ENCODE measurements around the gene RPL13A. TPM values are rescaled to one million over a fixed set of nuclear protein-coding genes. Genes with fewer than 3 reads are reported as not detected.

The RPL13A gene
- total RNA-seq, 2 donors from 2014 or later = 2,414 to 3,956 TPM

DNA sequence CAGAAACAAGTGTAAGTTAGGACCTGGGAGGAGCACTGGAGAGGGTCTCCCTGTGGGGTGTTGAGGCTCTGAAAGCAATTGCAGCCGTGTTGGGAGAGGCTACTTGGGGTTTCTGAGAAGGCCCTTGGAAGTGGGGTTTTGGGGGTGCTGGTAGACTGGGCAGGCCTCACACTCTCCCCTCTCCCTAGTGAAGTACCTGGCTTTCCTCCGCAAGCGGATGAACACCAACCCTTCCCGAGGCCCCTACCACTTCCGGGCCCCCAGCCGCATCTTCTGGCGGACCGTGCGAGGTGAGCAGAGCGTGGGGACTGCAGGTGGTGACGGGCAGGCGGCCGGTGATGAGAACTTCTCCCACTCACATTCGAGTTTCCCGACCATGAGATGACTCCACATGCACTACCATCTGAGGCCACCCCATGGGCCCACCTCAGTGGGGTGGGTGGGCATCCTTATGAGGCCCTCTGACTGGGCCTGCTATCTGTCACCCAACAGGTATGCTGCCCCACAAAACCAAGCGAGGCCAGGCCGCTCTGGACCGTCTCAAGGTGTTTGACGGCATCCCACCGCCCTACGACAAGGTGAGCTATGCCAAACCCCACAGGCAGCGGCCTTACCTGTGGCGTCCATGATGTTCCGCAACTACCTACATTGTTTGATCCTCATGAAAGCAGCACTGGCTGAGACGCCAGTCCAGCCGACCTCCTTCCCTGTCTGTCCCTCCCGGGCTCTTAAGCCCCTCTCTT lies 3.0 kb downstream of the RPL13A start:
- intact Hi-C loops (cut with DNase I) = no loop called here
- H3K27me3 ChIP-seq (replicated peaks; ENCODE audit: insufficient read depth) = no peaks in the 10 kb centered on the region
- H3K9me3 ChIP-seq = no peaks in the 10 kb centered on the region
- TF ChIP-seq POLR2AphosphoS5 (IDR thresholded peaks at IDR 0.05) (no peak), CTCF (IDR thresholded peaks at IDR 0.05) (no peak), POLR2A (IDR thresholded peaks at IDR 0.05) (no peak)
- no peak for DNase-seq (ENCODE audit: low spot score)
- H3K4me3 ChIP-seq = no peak overlapping the region
- peak overlapping the region in 1 of 2 donors; percentile 88 for H3K27ac ChIP-seq
- H3K36me3 ChIP-seq = peaks cover 23 to 26% of the 10 kb centered on the region in 2 donors
- H3K4me1 ChIP-seq (replicated peaks) = peaks cover 17% of the 10 kb centered on the region
- 84% methylated on average over 27 of the region's 27 CpGs for WGBS

- Histone ChIP-seq H3K27ac (no peak overlapping the region), H3K27me3 (replicated peaks; ENCODE audit: insufficient read depth) (no peaks in the 10 kb centered on the region), H3K9me3 (no peaks in the 10 kb centered on the region), H3K4me1 (replicated peaks) (peaks cover 17% of the 10 kb centered on the region), H3K4me3 (no peak overlapping the region), H3K36me3 (peaks cover 23 to 26% of the 10 kb centered on the region in 2 donors)
- DNase-seq (ENCODE audit: low spot score) = no peak
- TF ChIP-seq POLR2AphosphoS5 (IDR thresholded peaks at IDR 0.05) (no peak), CTCF (IDR thresholded peaks at IDR 0.05) (no peak), POLR2A (IDR thresholded peaks at IDR 0.05) (no peak)
- 80% methylated on average over 17 of the region's 17 CpGs for WGBS
- intact Hi-C loops (cut with DNase I) = no loop called here
These were observed 3.8 kb downstream of the RPL13A start for GRCh38 chr19:49491030-49491803.

GRCh38 chr19:49491804-49492572 lies 4.6 kb downstream of the RPL13A start:
- no peak for DNase-seq (ENCODE audit: low spot score)
- intact Hi-C loops (cut with DNase I) = no loop called here
- peaks cover 17% of the 10 kb centered on the region for H3K4me1 ChIP-seq (replicated peaks)
- H3K9me3 ChIP-seq = no peaks in the 10 kb centered on the region
- no peak for TF ChIP-seq POLR2A (IDR thresholded peaks at IDR 0.05)
- TF ChIP-seq CTCF (IDR thresholded peaks at IDR 0.05) = no peak
- TF ChIP-seq POLR2AphosphoS5 (IDR thresholded peaks at IDR 0.05) = no peak
- peaks cover 23 to 26% of the 10 kb centered on the region in 2 donors for H3K36me3 ChIP-seq
- H3K4me3 ChIP-seq = no peak overlapping the region
- 61% methylated on average over 7 of the region's 7 CpGs for WGBS
- no peaks in the 10 kb centered on the region for H3K27me3 ChIP-seq (replicated peaks; ENCODE audit: insufficient read depth)
- H3K27ac ChIP-seq = no peak overlapping the region

DNA sequence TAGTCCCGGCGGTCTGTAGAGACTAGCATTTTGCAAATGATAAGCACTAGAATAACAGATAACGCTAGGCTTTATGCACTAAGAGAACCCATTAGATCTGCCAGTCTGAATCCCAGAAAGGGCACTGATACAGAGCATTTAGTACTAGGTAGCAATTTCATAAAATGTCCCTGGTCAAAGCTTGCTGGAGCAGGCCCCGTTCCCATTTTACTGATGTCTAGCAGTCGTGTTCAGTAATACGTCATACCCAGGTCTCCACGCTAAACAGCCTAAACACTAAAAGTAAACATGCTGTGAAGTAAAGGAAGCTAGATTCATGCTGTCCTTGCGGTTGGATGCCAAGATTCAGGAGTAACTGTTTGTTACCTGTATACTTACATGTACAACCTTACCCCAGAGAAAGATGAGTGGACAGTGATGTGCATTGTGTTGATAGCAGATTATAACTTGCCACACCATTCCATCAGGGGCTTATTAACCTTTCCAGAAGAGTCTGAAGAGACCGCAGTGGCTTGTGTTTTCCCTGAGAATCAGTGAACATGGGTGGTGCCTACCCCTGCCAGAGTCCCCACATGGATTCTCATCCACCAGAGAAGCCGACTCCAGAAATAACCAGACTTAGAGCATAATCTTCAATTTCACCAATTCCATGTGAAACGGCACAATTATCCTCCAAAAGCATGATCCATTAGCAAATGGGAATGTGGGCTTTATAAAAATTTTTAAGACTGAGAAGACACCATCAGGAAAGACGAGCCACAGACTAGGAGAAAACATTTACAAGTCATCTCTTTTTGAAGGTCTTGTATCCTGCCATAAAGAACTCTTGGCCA lies 5.4 kb downstream of the RPL13A start:
- intact Hi-C loops (cut with DNase I) = no loop called here

More for the DNA sequence above, 5.4 kb downstream of the RPL13A start:
- Histone ChIP-seq H3K27me3 (replicated peaks; ENCODE audit: insufficient read depth) (no peaks in the 10 kb centered on the region), H3K27ac (no peak overlapping the region), H3K4me3 (no peak overlapping the region), H3K36me3 (peaks cover 26 to 31% of the 10 kb centered on the region in 2 donors), H3K4me1 (replicated peaks) (peaks cover 17% of the 10 kb centered on the region), H3K9me3 (no peaks in the 10 kb centered on the region)
- TF ChIP-seq CTCF (IDR thresholded peaks at IDR 0.05) (no peak), POLR2AphosphoS5 (IDR thresholded peaks at IDR 0.05) (no peak), POLR2A (IDR thresholded peaks at IDR 0.05) (no peak)
- DNase-seq (ENCODE audit: low spot score) = no peak
- 59% methylated on average over 12 of the region's 12 CpGs for WGBS

All from prostate gland (tissue), 2 donors.